HCT116 (cell line): Measurements from ENCODE around the gene LRSAM1.

Experiments used
- CBX3 ChIP-seq: IDR thresholded peaks from 2 replicates; pipeline ENCODE4 v1.6.1; 2012; ENCODE audit warnings: low read depth
- CTCF ChIP-seq, 3 experiments: fragments of 200-600 bp in 1 of 3; sonication (generic) in 1 of 3; IDR thresholded peaks in 2 of 3; conservative IDR thresholded peaks in 1 of 3; 2 replicates each; pipeline ENCODE4 v1.5.1; 2012 to 2017; ENCODE audit warnings: low read depth in 2 of 3, low read length in 2 of 3, antibody characterized with exemption in 1 of 3, borderline replicate concordance in 1 of 3, control low read depth in 1 of 3, mild to moderate bottlenecking in 1 of 3, mixed read lengths in 1 of 3, mixed run types in 1 of 3, moderate library complexity in 1 of 3; ENCODE audit not compliant: insufficient read depth in 1 of 3
- EZH2 ChIP-seq: fragments of 200-600 bp; sonication (generic); IDR thresholded peaks from 2 replicates; pipeline ENCODE4 v1.6.1; 2017; ENCODE audit warnings: antibody characterized with exemption, mixed run types
- EZH2phosphoT487 ChIP-seq: fragments of 200-600 bp; IDR thresholded peaks from 2 replicates; pipeline ENCODE4 v1.6.1; 2018; ENCODE audit warnings: antibody characterized with exemption, borderline replicate concordance
- POLR2A ChIP-seq: IDR thresholded peaks from 2 replicates; pipeline ENCODE4 v1.7.0; 2011; ENCODE audit warnings: borderline replicate concordance; ENCODE audit not compliant: insufficient read depth, insufficient read length; ENCODE audit errors: extremely low read depth
- POLR2AphosphoS5 ChIP-seq: IDR thresholded peaks from 2 replicates; pipeline ENCODE4 v1.6.1; 2011; ENCODE audit warnings: mild to moderate bottlenecking, low read depth, low read length, moderate library complexity
- RAD21 ChIP-seq: IDR thresholded peaks from 2 replicates; pipeline ENCODE4 v1.6.1; 2012; ENCODE audit warnings: low read depth, mild to moderate bottlenecking
- YY1 ChIP-seq: IDR thresholded peaks from 2 replicates; pipeline ENCODE4 v1.6.1; 2011; ENCODE audit warnings: low read length, low read depth, moderate library complexity, mild to moderate bottlenecking; ENCODE audit not compliant: insufficient replicate concordance; ENCODE audit errors: extremely low read depth

GRCh38 chr9:127534250-127534906 is 83.1 kb downstream of the LRSAM1 start:
- no peak for TF ChIP-seq EZH2
- no peak for TF ChIP-seq EZH2phosphoT487
- TF ChIP-seq YY1 = no peak
- TF ChIP-seq RAD21 = no peak
- no peak; a peak in 1 of 6 replicates for TF ChIP-seq CTCF (IDR thresholded peaks at IDR 0.05 in 2 of 3, conservative IDR thresholded peaks at IDR 0.05 in 1 of 3; ENCODE audit: borderline replicate concordance in 1 of 3, insufficient read depth in 1 of 3, low read depth in 2 of 3, low read length in 2 of 3)
- TF ChIP-seq CBX3 = no peak
- no peak for TF ChIP-seq POLR2A
- TF ChIP-seq POLR2AphosphoS5 = no peak
